NB4 (cell line): ENCODE measurements around the gene TPST1.

Experiments used
- CTCF ChIP-seq: IDR thresholded peaks from one replicate; pipeline ENCODE4 v1.5.1; 2012; ENCODE audit warnings: low read depth, low read length
- MAX ChIP-seq: IDR thresholded peaks from 2 replicates; pipeline ENCODE4 v1.6.1; 2011; ENCODE audit warnings: low read depth, low read length
- POLR2A ChIP-seq: IDR thresholded peaks from 2 replicates; pipeline ENCODE4 v1.6.1; 2011; ENCODE audit warnings: mild to moderate bottlenecking; ENCODE audit not compliant: insufficient read length; ENCODE audit errors: extremely low read depth

GRCh38 chr7:66207540-66207939 lies 2.4 kb downstream of the TPST1 start:
- TF ChIP-seq POLR2A (no peak), CTCF (no peak), MAX (no peak)
